Measurements from ENCODE around the gene CEP290.
A peak's percentile ranks its signal among the peaks of the same experiment; 100 is the strongest.

The CEP290 gene

DNA sequence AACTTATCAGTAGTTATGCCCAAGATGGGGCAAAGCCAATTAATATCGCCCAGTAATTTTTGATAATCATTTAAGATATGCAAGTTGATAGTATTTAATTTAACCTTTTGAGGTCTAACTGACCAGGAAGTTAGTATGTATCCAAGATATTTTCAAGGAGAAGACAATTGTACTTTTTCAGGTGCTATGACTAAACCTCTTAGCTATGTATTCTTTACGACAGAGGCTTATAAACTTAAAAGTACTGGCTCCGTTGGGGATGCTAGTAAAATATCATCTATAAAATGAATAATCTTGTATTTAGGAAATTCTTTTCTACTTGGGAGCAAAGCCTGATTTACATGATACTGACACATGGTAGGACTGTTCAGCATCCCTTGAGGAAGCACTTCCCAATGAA, 40.5 kb upstream of the CEP290 start:
- ChIA-PET CTCF (no interaction called here), POLR2A (no interaction called here)
- no peak for TF ChIP-seq CTCF (IDR thresholded peaks at IDR 0.05; ENCODE audit: insufficient read depth, low read length, missing control alignments)
- no peak for DNase-seq (ENCODE audit: low read depth, low spot score)
- no peak overlapping the region for H3K4me3 ChIP-seq (ENCODE audit: low read depth, low read length)

- CTCF ChIA-PET: no interaction called here
- no peak for TF ChIP-seq CTCF (IDR thresholded peaks at IDR 0.05; ENCODE audit: insufficient read depth, low read length, missing control alignments)
- POLR2A ChIA-PET: no interaction called here
- no peak overlapping the region for H3K4me3 ChIP-seq (ENCODE audit: low read depth, low read length)
- DNase-seq (ENCODE audit: low read depth, low spot score): no peak
Measured at GRCh38 chr12:88181881-88182280, 40.0 kb upstream of the CEP290 start.

GRCh38 chr12:88179436-88180014, 37.6 kb upstream of the CEP290 start:
- no peak for DNase-seq (ENCODE audit: low read depth, low spot score)
- ChIA-PET POLR2A (no interaction called here), CTCF (no interaction called here)
- no peak overlapping the region for H3K4me3 ChIP-seq (ENCODE audit: low read depth, low read length)
- TF ChIP-seq CTCF (IDR thresholded peaks at IDR 0.05; ENCODE audit: insufficient read depth, low read length, missing control alignments): no peak

- TF ChIP-seq CTCF (IDR thresholded peaks at IDR 0.05; ENCODE audit: insufficient read depth, low read length, missing control alignments): no peak
- POLR2A ChIA-PET: no interaction called here
- no peak for DNase-seq (ENCODE audit: low read depth, low spot score)
- CTCF ChIA-PET: no interaction called here
- H3K4me3 ChIP-seq (ENCODE audit: low read depth, low read length): no peak overlapping the region
Measured at GRCh38 chr12:88175544-88175943, 33.7 kb upstream of the CEP290 start.

DNA sequence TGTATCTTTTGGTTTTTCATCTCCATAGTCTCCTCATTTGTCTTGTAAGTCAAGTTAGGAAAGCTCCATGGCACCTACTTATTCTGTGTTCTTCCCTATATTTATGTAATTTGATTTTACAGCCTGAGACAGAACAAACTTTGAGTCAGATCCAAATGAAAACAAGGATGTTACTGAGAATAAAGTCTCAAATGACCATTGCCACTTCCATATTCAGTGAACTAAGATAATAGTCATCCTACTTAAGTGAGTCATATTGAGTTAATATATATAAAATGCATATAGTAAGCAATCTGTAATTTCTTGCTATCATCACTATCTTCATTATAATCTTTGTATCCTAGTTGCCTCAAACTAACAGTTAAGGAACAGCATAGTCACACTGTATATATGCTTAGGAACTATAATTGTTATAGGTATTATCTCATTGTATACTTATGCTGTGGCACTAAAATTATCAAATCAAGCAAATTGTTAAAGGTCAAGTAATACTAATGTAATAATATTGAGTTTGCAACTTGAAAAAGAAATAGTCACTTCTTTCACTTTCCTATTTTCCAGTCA, 31.0 kb upstream of the CEP290 start:
- TF ChIP-seq CTCF (IDR thresholded peaks at IDR 0.05; ENCODE audit: insufficient read depth, low read length, missing control alignments): no peak
- DNase-seq (ENCODE audit: low read depth, low spot score): peak; percentile 21
- ChIA-PET POLR2A (no interaction called here), CTCF (interaction anchor here (1.1 kb wide), 1 partner anchor 14 kb away, joined by 4 read pairs; no protein-coding TSS in a partner anchor)
- H3K4me3 ChIP-seq (ENCODE audit: low read depth, low read length): no peak overlapping the region

DNA sequence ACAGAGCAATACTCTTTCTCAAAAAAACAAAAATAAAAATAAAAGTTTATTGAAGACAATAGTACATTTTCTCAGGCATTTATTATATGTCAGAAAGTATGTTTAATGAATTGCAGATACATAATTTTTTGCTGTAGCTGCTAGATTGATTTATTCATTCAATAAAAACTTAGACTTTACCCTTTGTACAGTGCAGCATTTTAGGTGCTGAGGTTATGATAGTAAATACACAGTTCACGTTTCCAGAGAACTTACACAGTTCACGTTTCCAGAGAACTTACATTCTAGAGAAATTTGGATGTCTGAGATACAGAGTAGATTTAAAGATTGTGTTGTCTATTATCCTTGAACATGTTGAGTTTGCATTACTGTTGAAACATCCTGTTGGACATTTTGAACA, 25.5 kb upstream of the CEP290 start:
- no peak for TF ChIP-seq CTCF (IDR thresholded peaks at IDR 0.05; ENCODE audit: insufficient read depth, low read length, missing control alignments)
- ChIA-PET POLR2A (no interaction called here), CTCF (interaction anchor here (1.6 kb wide), 1 partner anchor 13 kb away, joined by 3 read pairs; no protein-coding TSS in a partner anchor)
- DNase-seq (ENCODE audit: low read depth, low spot score): no peak
- no peak overlapping the region for H3K4me3 ChIP-seq (ENCODE audit: low read depth, low read length)

Measured in AG04449 (cell line).